G401 (cell line): ENCODE data around the gene BLOC1S3. TPM values are rescaled to one million over a fixed set of nuclear protein-coding genes. Genes with fewer than 3 reads are reported as not detected.

ENCODE experiments used
- DNase-seq: peaks from one replicate; pipeline ENCODE4 v3.0.0-alpha.2; 2015; ENCODE audit warnings: low spot score
- in situ Hi-C: cut with HindIII; loops from 2 replicates; pipeline ENCODE4 v1.10.0; 2016; ENCODE audit warnings: low sequenced_read_pairs, mixed read lengths
- total RNA-seq: library from RNA; depleted of rRNA; stranded (reverse); fragments of >200 nt; shearing (Covaris generic); gene quantifications from 2 replicates; pipeline ENCODE4 v1.2.3, GENCODE V29; 2014; rRNA removed

Gene BLOC1S3, protein sequence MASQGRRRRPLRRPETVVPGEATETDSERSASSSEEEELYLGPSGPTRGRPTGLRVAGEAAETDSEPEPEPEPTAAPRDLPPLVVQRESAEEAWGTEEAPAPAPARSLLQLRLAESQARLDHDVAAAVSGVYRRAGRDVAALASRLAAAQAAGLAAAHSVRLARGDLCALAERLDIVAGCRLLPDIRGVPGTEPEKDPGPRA
- total RNA-seq: 9.0 and 14.7 TPM in 2 replicates

DNA sequence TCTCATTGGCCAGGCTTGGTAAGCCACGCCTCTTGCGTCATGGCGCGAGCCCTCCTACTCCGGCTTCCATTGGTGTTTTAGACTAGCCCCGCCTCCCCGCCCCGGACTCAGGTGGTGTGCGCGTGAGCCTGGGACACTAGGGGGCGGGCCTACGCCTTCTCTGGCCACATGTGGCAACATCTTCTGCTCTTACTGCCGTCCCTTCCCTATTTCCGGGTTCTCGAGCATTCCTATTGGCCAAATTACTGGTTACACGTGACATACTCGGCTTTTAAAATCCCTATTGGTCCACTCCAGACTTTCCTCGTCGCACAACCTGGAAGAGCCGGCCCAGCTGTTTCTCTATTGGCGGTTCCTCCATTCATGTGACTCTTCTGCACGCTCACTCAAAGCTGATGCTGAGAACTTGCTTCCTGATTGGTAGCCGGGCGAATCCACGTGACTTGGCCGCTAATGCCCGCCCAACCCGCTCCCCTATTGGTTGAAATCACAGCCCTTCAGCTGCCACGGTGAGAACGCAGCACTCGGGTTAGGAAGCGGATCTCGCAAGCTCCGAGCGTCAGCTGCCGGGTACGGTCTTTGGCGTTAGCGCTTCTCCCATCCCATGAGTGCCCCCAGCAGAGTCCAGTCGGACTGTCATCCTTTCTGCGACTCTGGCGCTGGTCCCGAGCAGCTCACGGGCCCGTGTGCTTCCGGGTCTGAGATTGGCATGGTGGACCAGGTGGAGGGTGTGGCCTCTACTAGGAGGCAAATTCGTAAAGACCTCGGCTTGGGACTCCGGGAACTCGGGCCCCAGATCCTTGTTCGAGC lies at the start of gene BLOC1S3:
TSS of gene BLOC1S3 (plus strand) at position 523 of the 810 bp plus-strand sequence. CDS start 513 bp downstream, outside the sequence.
- peak; percentile 100 for DNase-seq
- in situ Hi-C loops: no loop called here

DNA sequence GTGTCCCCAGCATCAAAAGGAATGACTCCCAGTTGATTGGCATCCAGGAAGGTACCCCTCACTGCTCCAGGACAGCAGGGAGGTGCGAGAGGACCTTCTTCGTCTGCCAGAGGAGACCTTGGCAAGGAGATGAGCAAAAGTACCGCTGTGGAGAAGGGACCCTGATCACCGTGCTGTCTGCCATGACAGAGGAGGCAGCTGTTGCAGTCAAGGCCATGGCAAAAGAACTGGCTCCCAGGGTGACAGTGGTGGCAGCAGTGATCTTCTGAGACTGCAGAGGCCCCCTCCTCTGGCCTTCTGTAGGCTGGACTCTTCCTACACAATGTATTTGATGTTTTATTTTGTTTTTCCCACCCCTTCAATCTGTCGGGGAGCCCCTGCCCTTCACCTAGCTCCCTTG lies 49.8 kb upstream of the BLOC1S3 start:
- DNase-seq: no peak
- in situ Hi-C loops: no loop called here

DNA sequence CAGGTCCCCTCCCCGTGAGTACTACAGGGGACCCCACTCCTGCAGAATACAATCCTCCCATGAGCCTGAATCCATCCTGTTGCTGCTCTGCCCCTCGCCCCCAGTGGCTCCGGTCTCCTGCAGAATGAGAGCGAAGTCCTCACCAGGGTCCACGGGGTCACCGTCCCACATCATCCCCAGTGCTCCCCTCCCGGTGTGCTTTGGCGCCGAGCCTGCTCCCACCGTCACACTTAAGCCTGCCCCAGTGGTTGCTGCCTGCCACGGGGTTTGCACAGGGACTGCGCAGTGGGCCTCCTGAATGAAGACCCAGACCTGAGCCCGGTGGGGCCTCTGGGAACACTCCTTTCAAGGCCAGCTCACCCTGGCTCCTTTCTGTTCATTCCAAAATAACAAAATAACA lies 48.3 kb upstream of the BLOC1S3 start:
- in situ Hi-C loops: no loop called here
- DNase-seq: no peak

DNA sequence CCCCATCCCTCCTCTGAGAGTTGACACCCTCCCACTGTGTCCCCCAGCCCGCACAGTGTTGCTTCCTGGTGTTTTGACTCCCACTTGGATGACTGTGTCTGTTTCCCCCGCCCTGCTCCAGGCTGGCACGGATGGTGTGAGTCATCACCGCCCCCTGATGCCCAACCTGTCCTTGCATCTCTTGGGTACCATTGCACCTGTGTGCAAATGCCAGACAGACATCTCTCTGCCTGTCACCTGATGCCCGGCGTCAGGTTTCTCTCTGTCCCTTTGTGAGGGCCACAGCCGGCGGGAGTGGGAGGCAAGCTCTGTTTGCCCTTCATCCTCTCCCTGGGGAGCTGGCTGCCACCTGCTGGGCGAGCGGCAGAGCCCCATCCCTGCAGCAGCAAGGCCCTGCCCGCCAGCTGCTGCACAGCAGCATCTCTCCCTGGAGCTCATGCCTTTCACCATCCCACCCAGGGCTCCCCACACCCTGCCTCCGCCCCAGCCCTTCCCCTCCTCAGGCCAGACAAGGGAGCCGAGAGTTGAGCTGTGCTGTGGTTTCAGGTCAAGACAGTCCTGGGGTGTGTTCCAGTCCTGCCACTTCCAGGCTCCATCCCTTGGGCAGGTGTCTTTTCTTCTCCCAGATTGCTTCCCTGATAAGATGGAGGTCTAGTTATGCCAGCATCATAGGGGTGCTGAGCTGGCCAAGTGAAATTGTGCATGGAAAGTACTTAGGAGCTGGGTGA lies 47.5 kb upstream of the BLOC1S3 start:
- in situ Hi-C loops: no loop called here
- no peak for DNase-seq

DNA sequence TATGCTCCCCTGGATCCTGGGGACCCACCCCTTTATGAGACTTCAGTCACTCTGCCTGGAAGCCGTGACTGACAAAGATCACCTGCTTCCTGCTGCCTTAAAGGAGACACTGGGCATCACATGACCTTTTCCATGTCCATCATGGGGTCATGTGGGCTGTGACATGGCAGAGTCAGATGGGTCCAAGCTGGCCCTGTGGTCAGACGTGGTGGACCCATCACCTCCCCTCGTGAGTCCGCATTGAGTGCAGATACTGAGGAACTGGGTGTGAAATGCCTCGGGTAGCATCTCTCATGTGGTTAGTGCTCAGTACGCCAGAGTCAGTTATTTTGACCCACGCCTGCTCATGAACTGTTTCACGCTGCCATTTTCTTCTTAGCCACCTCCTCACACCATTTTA lies 44.9 kb upstream of the BLOC1S3 start:
- no peak for DNase-seq
- in situ Hi-C loops: no loop called here

DNA sequence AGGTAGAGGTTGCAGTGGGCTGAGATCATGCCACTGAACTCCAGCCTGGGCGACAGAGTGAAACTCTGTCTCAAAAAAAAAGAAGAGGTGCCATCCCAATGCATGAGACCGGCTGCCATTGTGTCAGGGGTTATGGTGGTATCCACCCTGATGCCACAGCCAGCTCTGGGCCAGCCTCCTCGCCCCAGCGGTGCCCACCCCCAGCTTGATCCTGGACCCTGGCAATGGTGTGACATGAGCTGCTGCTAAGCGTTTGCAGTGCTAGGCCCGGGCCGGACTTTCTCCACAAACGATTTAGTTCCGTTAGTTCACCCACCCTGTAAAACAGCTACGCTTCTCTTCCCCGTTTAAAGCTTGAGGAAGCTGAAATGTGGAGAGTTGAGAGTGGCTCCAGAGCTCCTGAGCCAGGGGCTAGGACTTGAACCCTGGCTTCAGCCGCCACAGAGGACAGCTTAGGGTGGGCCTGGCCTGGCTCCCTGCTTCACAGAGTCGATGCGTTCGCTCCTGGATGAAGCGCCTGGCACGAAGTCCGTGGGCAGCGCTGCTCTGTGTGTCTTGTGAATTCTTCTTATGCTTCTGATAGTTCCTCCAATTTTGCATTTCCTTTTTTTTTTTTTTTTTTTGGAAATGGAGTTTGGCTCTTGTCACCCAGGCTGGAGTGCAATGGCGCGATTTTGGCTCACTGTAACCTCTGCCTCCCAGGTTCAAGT lies 43.3 kb upstream of the BLOC1S3 start:
- DNase-seq: no peak
- in situ Hi-C loops: no loop called here

DNA sequence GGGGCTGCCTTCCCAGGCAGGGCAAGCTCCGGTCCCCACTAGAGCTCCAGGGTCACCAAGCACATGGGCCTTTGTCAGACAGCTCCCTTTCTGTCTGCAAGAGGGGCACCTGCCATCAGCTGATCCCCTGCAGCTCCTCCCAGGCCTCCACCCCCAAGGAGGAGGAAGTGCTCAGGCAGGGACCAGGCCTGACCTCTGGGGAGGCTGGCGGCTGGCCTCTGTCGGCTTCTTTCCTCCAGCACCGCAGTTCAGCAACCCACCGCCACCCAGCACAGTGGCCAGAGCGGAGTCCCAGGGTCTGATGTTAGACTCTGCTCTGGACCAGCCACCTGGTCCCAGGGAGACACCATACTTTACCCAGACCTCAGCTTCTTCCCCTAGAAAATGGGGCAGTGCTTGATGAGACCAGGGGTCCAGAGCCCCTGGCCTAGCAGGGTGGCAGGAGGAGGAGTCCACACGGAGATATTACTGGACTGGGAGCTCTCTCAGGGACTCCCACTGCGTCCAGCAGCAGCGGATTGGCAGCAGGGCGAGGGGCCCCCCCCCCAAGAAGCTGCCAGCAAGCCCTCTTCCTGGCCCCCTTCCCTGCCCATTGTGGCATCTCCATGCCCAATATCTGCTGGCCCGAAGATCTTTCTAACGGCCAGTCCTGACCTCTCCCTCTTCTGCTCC lies 41.9 kb upstream of the BLOC1S3 start:
- DNase-seq: no peak
- in situ Hi-C loops: no loop called here

DNA sequence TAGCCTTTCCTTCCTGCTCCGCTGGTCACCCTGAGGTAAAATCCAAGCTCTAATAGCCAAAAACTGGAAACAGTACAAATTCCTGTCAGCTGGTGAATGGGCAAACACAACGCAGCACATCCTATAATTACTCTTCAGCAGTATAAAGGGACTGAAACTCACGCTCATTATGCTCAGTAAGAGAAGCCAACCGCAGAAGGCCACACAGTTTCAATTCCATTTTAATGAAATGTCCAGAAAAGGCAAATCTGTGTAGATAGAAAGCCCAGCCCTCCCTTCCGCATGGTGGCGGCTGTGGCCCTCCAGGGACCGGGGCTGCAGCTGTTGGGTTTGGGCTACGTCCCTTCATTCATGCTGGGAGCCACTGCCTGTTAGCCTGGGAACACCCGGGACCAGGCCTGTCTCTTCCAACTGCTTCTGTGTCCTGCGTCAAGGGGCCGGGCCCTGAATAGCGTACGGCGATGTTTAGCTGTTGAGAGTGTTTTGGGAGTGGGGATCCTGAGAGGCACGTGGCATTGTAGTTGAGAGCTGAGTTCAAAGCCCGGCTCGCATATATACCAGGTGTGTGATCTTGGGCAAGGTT lies 41.3 kb upstream of the BLOC1S3 start:
- no peak for DNase-seq
- in situ Hi-C loops: no loop called here

DNA sequence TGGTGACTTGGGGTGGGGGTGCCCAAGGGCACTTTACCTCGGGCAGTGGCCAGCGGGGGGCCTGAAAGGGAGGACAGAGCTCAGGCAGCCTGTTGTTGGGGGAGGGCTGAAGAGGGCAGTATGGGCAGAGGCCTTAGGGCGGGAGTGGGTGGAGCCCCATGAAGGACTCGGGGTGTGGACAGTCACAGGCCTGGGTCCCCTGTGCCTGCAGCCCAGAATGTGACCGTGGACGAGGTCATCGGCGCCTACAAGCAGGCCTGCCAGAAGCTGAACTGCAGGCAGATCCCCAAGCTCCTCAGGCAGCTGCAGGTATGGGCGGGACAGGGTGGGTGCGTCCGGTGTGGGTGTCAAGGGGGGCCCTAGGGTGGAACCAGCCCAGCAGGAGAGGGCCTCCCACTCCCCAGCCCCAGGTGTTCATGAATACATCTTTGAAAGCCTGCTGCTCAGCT lies 40.3 kb upstream of the BLOC1S3 start:
- no peak for DNase-seq
- in situ Hi-C loops: no loop called here

DNA sequence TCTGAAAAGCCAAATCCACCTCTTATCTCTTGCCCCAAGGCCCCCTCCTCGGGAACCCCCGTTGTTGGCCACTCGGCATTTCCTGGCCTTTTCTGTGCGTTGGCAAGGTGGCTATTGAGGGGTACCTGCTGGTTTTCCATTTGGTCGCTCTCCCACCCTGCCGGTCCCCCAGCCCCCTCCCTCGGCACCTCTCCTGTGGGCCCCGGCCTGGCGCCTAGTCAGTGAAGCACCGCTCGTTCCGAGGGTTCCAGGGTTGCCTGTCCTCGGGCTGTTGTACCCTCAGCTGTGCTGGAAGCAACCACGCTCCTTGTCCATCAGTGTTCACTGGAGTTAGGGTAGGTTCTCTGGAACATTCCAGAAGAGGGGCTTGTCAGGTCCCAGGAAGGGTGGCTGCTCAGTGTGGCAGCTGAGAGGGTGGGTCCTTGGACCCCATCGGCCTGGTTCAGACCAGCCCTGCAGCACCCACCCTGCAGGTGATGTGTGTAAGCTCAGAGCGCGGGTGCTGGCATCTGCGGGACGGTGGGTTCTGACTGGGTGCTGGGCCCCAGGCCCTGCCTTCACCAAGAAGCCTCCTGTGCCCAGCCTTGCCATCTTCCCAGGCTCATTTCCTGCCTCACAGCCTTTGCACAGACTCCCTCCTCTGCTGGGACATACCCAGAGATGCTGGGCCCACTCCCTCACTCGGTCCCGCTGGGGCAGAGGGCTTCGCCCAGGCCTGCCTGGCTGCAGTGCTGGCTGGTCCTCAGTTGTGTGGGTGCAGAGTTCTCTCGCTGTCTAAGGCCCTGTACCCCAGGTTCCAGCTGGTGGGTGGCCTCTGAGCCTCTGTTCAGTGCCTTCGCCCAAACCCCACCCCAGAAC lies 39.1 kb upstream of the BLOC1S3 start:
- no peak for DNase-seq
- in situ Hi-C loops: no loop called here

DNA sequence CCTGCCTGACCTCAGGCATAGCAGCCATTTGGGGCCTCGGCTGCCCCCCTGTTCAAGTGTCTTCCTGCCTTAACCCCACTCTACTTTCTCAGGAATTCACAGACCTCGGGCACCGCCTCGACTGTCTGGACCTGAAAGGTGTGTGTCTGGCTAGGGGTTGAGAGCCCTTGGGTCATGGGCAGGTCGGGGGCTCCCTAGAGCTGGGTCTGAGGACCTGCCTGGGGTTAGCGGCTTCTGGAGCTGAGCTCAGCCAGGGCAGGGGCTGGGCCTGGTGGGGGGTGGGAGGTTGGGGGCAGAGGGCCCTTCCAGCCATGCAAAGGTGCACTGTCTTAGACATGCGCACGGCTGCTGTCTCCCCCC lies 38.5 kb upstream of the BLOC1S3 start:
- no peak for DNase-seq
- in situ Hi-C loops: no loop called here

DNA sequence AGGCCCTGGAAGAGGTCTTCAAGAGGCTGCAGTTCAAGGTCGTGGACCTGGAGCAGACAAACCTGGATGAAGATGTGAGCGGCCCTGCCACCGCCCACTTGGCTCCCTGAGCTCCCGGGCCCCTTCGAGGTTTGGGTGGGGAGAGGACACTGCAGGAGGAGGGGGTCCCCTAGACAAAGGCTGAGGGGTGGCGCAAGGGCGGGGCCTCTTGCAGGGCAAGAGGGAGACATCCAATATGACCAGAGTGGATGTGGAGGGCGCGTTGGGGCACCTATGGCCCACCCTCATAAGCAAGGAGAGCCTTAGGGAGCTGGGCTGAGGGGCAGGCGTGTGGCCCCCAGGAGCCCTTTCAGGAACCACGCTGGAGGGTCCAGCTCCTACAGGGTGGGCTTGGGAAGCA lies 38.1 kb upstream of the BLOC1S3 start:
- no peak for DNase-seq
- in situ Hi-C loops: no loop called here

DNA sequence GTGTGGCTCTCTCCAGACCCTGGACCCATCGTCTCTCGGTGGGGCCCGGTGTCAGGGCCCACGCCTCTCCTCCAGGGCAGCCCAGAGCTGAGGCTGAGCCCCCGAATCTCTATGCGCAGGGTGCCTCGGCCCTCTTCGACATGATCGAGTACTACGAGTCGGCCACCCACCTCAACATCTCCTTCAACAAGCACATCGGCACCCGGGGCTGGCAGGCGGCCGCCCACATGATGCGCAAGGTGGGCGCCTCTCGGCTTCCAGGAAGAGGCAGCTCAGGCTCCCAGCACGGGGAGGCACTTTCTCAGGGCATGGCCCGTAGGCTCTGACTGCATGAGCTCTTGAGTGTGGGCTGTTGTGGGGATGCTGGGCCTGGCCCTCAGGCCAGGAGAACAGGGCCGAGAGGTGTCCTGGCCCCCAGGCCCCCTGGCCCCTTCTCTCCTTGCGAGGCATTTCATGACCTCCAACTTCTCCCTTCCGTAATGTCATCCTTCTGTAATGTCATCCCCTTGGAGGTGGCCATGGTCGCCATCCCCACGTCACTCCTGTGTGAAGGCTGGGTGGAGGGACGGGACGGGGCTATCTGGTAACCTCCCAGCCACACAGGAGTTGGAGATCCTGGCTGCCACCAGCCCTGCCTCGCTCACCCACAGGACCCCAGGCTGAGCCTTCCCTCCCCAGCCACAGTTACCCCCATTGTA lies 37.2 kb upstream of the BLOC1S3 start:
- DNase-seq: no peak
- in situ Hi-C loops: no loop called here

DNA sequence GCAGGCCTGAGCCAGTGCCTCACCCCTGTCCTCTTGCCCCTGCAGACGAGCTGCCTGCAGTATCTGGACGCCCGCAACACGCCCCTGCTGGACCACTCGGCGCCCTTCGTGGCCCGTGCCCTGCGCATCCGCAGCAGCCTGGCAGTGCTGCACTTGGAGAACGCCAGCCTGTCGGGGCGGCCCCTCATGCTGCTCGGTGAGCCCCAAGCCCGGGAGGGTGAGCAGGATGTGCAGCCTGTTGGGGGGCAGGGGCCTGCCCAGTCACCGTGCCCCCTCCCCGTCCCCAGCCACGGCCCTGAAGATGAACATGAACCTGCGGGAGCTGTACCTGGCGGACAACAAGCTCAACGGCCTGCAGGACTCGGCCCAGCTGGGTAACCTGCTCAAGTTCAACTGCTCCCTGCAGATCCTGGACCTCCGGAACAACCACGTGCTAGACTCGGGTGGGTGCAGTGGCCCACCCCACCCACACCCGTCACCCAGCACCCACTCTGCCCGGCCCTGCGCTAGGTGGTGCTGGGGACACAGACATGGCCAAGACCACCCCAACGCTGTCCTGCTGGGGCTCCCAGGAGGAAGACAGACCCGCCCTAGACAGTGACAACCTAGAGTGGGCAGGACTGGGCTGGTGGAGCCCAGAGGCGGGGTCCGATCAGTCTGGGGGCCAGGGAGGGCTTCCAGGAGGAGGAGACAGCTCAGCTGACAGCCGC lies 36.4 kb upstream of the BLOC1S3 start:
- in situ Hi-C loops: no loop called here
- DNase-seq: no peak

DNA sequence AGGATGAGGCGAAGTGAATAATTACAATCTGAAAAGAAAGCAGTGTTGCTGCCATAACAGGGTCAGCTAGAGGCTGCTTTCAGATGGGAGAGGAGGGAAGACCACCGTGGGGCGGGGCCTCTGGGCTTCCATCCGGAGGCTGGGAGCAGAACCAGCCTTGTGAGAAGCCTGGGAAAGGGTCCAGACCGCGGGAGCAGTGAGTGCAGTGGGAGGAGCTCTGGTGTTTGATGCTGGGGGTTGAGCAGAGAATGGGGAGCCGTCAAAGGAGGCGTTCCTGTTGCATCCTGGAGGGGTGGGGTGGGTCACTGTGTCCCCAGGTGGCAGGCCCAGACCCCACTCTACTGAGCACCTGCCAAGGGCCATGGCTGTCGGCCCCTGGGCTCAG lies 35.9 kb upstream of the BLOC1S3 start:
- DNase-seq: no peak
- in situ Hi-C loops: no loop called here

DNA sequence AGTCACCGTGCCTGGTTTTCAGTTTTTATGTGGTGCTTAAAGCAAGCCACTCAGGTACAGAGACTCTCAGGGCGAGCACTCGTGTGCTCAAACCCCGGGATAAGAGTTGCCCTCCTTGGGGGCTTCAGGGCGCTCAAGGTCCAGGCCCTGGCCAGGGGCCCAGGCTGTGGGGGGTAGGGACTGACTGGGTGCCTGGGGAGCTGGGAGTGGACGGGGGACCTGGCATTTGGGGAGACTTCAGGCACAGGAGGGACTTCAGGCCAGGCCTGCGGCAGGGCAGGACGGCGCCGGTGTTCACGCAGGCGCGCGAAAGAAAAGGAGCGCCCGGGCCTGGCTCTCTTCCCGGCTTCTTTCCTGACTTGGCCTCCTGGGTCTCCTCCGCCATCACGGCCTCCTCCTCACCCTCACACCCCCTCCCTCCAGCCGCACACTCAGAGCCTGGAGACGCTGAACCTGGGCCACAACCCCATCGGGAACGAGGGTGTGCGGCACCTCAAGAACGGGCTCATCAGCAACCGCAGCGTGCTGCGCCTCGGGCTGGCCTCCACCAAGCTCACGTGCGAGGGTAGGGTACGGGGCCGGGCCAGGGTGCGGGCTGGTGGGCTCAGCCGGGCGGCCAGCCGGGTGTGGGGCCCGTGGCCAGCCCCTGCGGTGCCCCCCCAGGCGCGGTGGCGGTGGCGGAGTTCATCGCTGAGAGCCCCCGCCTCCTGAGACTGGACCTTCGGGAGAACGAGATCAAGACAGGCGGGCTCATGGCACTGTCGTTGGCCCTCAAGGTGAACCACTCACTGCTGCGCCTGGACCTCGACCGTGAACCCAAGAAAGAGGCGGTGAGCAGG lies 33.9 kb upstream of the BLOC1S3 start:
- DNase-seq: no peak
- in situ Hi-C loops: no loop called here
